Measurements from ENCODE around the gene SRSF5.
"Not testable (repeated sequence)": the region's sequence is repeated elsewhere in the genome, so short reads cannot be mapped to it uniquely, and the experiment has no call there.

SRSF5 gene

GRCh38 chr14:69766984-69767368 lies at the start of gene SRSF5:
TSS of gene SRSF5 (plus strand) at chr14:69767142. CDS start at chr14:69768157, 1,015 bp downstream.
- H3K9me3 Mint-ChIP-seq: peaks cover 13% of the 10 kb centered on the region
- H3K27ac Mint-ChIP-seq: peak within 1 kb of the TSS; percentile 100
- peak within 1 kb of the TSS; percentile 89 for H3K4me3 Mint-ChIP-seq
- no peaks in the 10 kb centered on the region for H3K27me3 Mint-ChIP-seq
- H3K36me3 Mint-ChIP-seq (ENCODE audit: low read depth): peaks cover 62% of the 10 kb centered on the region
- peaks cover 53% of the 10 kb centered on the region for H3K4me1 Mint-ChIP-seq (ENCODE audit: low read depth)
- intact Hi-C loops (cut with micrococcal nuclease): loop anchor here (2.0 to 5.0 kb wide), 2 partner anchors 40 to 156 kb away; partner anchors contain the start of gene SUSD6

- H3K4me3 Mint-ChIP-seq; H3K27me3 Mint-ChIP-seq; H3K9me3 Mint-ChIP-seq; intact Hi-C loops (cut with micrococcal nuclease): not testable (repeated sequence)
- Mint-ChIP-seq H3K36me3 (ENCODE audit: low read depth) (peaks cover 28% of the 10 kb centered on the region), H3K27ac (peak overlapping the region; percentile 88), H3K4me1 (ENCODE audit: low read depth) (peaks cover 64% of the 10 kb centered on the region)
These were observed 48.3 kb upstream of the SRSF5 start for GRCh38 chr14:69718614-69719013.

- Mint-ChIP-seq H3K4me1 (ENCODE audit: low read depth) (peaks cover 58% of the 10 kb centered on the region), H3K4me3 (no peak overlapping the region), H3K27me3 (no peaks in the 10 kb centered on the region), H3K9me3 (no peaks in the 10 kb centered on the region), H3K36me3 (ENCODE audit: low read depth) (peaks cover 19% of the 10 kb centered on the region), H3K27ac (peak overlapping the region; percentile 88)
- intact Hi-C loops (cut with micrococcal nuclease): no loop called here
These were observed 47.4 kb upstream of the SRSF5 start for GRCh38 chr14:69719501-69719951.

- Mint-ChIP-seq H3K36me3 (ENCODE audit: low read depth) (peaks cover 7% of the 10 kb centered on the region), H3K4me1 (ENCODE audit: low read depth) (peaks cover 58% of the 10 kb centered on the region), H3K4me3 (no peak overlapping the region), H3K27ac (no peak overlapping the region), H3K9me3 (no peaks in the 10 kb centered on the region), H3K27me3 (no peaks in the 10 kb centered on the region)
- intact Hi-C loops (cut with micrococcal nuclease): no loop called here
These were observed 46.0 kb upstream of the SRSF5 start for GRCh38 chr14:69720912-69721311.

- intact Hi-C loops (cut with micrococcal nuclease): loop anchor here (1.0 to 5.0 kb wide), 4 partner anchors 40 to 142 kb away; partner anchors contain the start of gene SRSF5
- H3K4me1 Mint-ChIP-seq (ENCODE audit: low read depth): peaks cover 47% of the 10 kb centered on the region
- peak overlapping the region; percentile 65 for H3K4me3 Mint-ChIP-seq
- peaks cover 2% of the 10 kb centered on the region for H3K27me3 Mint-ChIP-seq
- peak overlapping the region; percentile 70 for H3K27ac Mint-ChIP-seq
- no peaks in the 10 kb centered on the region for H3K9me3 Mint-ChIP-seq
- no peaks in the 10 kb centered on the region for H3K36me3 Mint-ChIP-seq (ENCODE audit: low read depth)
These were observed 40.0 kb upstream of the SRSF5 start for GRCh38 chr14:69726761-69727511.

GRCh38 chr14:69727860-69728259 lies 39.1 kb upstream of the SRSF5 start:
- peak overlapping the region; percentile 47 for H3K4me3 Mint-ChIP-seq
- no peaks in the 10 kb centered on the region for H3K36me3 Mint-ChIP-seq (ENCODE audit: low read depth)
- H3K27me3 Mint-ChIP-seq: peaks cover 4% of the 10 kb centered on the region
- peak overlapping the region; percentile 70 for H3K27ac Mint-ChIP-seq
- intact Hi-C loops (cut with micrococcal nuclease): loop anchor here (1.0 to 5.0 kb wide), 3 partner anchors 39 to 125 kb away; partner anchors contain the start of gene SRSF5
- no peaks in the 10 kb centered on the region for H3K9me3 Mint-ChIP-seq
- peaks cover 47% of the 10 kb centered on the region for H3K4me1 Mint-ChIP-seq (ENCODE audit: low read depth)

GRCh38 chr14:69731919-69732598 lies 34.9 kb upstream of the SRSF5 start:
- H3K36me3 Mint-ChIP-seq (ENCODE audit: low read depth): not testable (repeated sequence)

GRCh38 chr14:69736405-69736804 lies 30.5 kb upstream of the SRSF5 start:
- H3K4me3 Mint-ChIP-seq; H3K36me3 Mint-ChIP-seq (ENCODE audit: low read depth); H3K9me3 Mint-ChIP-seq; intact Hi-C loops (cut with micrococcal nuclease); H3K27ac Mint-ChIP-seq; H3K4me1 Mint-ChIP-seq (ENCODE audit: low read depth): not testable (repeated sequence)
- H3K27me3 Mint-ChIP-seq: peaks cover 15% of the 10 kb centered on the region

More at GRCh38 chr14:69731919-69732598, 34.9 kb upstream of the SRSF5 start:
- Mint-ChIP-seq H3K4me1 (ENCODE audit: low read depth) (peaks cover 23% of the 10 kb centered on the region), H3K27me3 (peaks cover 15% of the 10 kb centered on the region)
- H3K4me3 Mint-ChIP-seq; H3K27ac Mint-ChIP-seq; intact Hi-C loops (cut with micrococcal nuclease); H3K9me3 Mint-ChIP-seq: not testable (repeated sequence)

GRCh38 chr14:69741055-69741454 lies 25.9 kb upstream of the SRSF5 start:
- Mint-ChIP-seq H3K27me3 (peaks cover 1% of the 10 kb centered on the region), H3K27ac (no peak overlapping the region), H3K4me1 (ENCODE audit: low read depth) (no peaks in the 10 kb centered on the region), H3K36me3 (ENCODE audit: low read depth) (no peaks in the 10 kb centered on the region), H3K4me3 (no peak overlapping the region), H3K9me3 (peaks cover 8% of the 10 kb centered on the region)
- intact Hi-C loops (cut with micrococcal nuclease): no loop called here

GRCh38 chr14:69749956-69750355 lies 17.0 kb upstream of the SRSF5 start:
- no peaks in the 10 kb centered on the region for H3K36me3 Mint-ChIP-seq (ENCODE audit: low read depth)
- no peaks in the 10 kb centered on the region for H3K9me3 Mint-ChIP-seq
- no peak overlapping the region for H3K27ac Mint-ChIP-seq

GRCh38 chr14:69750495-69750894 lies 16.4 kb upstream of the SRSF5 start:
- intact Hi-C loops (cut with micrococcal nuclease): no loop called here
- Mint-ChIP-seq H3K9me3 (no peaks in the 10 kb centered on the region), H3K27me3 (no peaks in the 10 kb centered on the region), H3K36me3 (ENCODE audit: low read depth) (no peaks in the 10 kb centered on the region), H3K27ac (no peak overlapping the region), H3K4me3 (no peak overlapping the region), H3K4me1 (ENCODE audit: low read depth) (peaks cover 17% of the 10 kb centered on the region)

More at GRCh38 chr14:69749956-69750355, 17.0 kb upstream of the SRSF5 start:
- H3K27me3 Mint-ChIP-seq: no peaks in the 10 kb centered on the region
- H3K4me1 Mint-ChIP-seq (ENCODE audit: low read depth): peaks cover 11% of the 10 kb centered on the region
- H3K4me3 Mint-ChIP-seq: no peak overlapping the region
- intact Hi-C loops (cut with micrococcal nuclease): no loop called here

- intact Hi-C loops (cut with micrococcal nuclease): no loop called here
- H3K4me3 Mint-ChIP-seq: no peak overlapping the region
- no peaks in the 10 kb centered on the region for H3K27me3 Mint-ChIP-seq
- no peaks in the 10 kb centered on the region for H3K36me3 Mint-ChIP-seq (ENCODE audit: low read depth)
- H3K9me3 Mint-ChIP-seq: no peaks in the 10 kb centered on the region
- peaks cover 19% of the 10 kb centered on the region for H3K4me1 Mint-ChIP-seq (ENCODE audit: low read depth)
- no peak overlapping the region for H3K27ac Mint-ChIP-seq
These were observed 14.2 kb upstream of the SRSF5 start for GRCh38 chr14:69752773-69753172.

- Mint-ChIP-seq H3K9me3 (no peaks in the 10 kb centered on the region), H3K27me3 (no peaks in the 10 kb centered on the region), H3K4me3 (no peak overlapping the region), H3K4me1 (ENCODE audit: low read depth) (peaks cover 26% of the 10 kb centered on the region), H3K27ac (peak overlapping the region; percentile 2), H3K36me3 (ENCODE audit: low read depth) (no peaks in the 10 kb centered on the region)
- intact Hi-C loops (cut with micrococcal nuclease): no loop called here
These were observed 13.1 kb upstream of the SRSF5 start for GRCh38 chr14:69753860-69754259.

GRCh38 chr14:69754487-69754886 lies 12.5 kb upstream of the SRSF5 start:
- no peaks in the 10 kb centered on the region for H3K27me3 Mint-ChIP-seq
- H3K9me3 Mint-ChIP-seq: no peaks in the 10 kb centered on the region
- H3K4me3 Mint-ChIP-seq: no peak overlapping the region
- no peak overlapping the region for H3K27ac Mint-ChIP-seq
- peaks cover 26% of the 10 kb centered on the region for H3K4me1 Mint-ChIP-seq (ENCODE audit: low read depth)
- H3K36me3 Mint-ChIP-seq (ENCODE audit: low read depth): no peaks in the 10 kb centered on the region
- intact Hi-C loops (cut with micrococcal nuclease): no loop called here
